ENCODE results near the gene UST. TPM values are rescaled to one million over a fixed set of nuclear protein-coding genes. Genes with fewer than 3 reads are reported as not detected.
"Not testable (repeated sequence)": the region's sequence is repeated elsewhere in the genome, so short reads cannot be mapped to it uniquely, and the experiment has no call there.

UST gene
- total RNA-seq, 2 experiments from 2014 or later = 3.7 to 4.9 TPM

- Mint-ChIP-seq H3K27me3 (no peaks in the 10 kb centered on the region), H3K9me3 (no peaks in the 10 kb centered on the region), H3K4me3 (no peak overlapping the region), H3K36me3 (no peaks in the 10 kb centered on the region), H3K27ac (no peak overlapping the region), H3K4me1 (ENCODE audit: low read depth) (peaks cover 8% of the 10 kb centered on the region)
- DNase-seq = no peak
- intact Hi-C loops (cut with micrococcal nuclease) = no loop called here
- POLR2A ChIA-PET = interaction anchor here (0.6 to 1.5 kb wide), 2 partner anchors 22 to 182 kb away, joined by 3 read pairs; no protein-coding TSS in a partner anchor
- CTCF ChIA-PET = interaction anchor here (1.0 kb wide), 1 partner anchor 42 kb away, joined by 4 read pairs; no protein-coding TSS in a partner anchor
Measured at GRCh38 chr6:148738946-148739821, 7.6 kb upstream of the UST start.

GRCh38 chr6:148739822-148740128 lies 7.1 kb upstream of the UST start:
- Mint-ChIP-seq H3K4me3 (no peak overlapping the region), H3K4me1 (ENCODE audit: low read depth) (peaks cover 8% of the 10 kb centered on the region), H3K36me3 (no peaks in the 10 kb centered on the region), H3K27me3 (peaks cover under 1% of the 10 kb centered on the region), H3K27ac (no peak overlapping the region), H3K9me3 (no peaks in the 10 kb centered on the region)
- ChIA-PET CTCF (interaction anchor here (1.0 to 1.3 kb wide), 2 partner anchors 41 to 162 kb away, joined by 4 read pairs; no protein-coding TSS in a partner anchor), POLR2A (interaction anchor here (1.5 kb wide), 1 partner anchor 21 kb away, joined by 3 read pairs; no protein-coding TSS in a partner anchor)
- intact Hi-C loops (cut with micrococcal nuclease) = no loop called here
- DNase-seq = peak; percentile 19

- CTCF ChIA-PET = no interaction called here
- intact Hi-C loops (cut with micrococcal nuclease) = no loop called here
- Mint-ChIP-seq H3K4me1 (ENCODE audit: low read depth) (peaks cover 13% of the 10 kb centered on the region), H3K4me3 (no peak overlapping the region), H3K27me3 (peaks cover 5% of the 10 kb centered on the region), H3K9me3 (no peaks in the 10 kb centered on the region), H3K36me3 (peaks cover 2% of the 10 kb centered on the region), H3K27ac (no peak overlapping the region)
- POLR2A ChIA-PET = no interaction called here
- no peak for DNase-seq
Measured at GRCh38 chr6:148743476-148743875, 3.4 kb upstream of the UST start.

- Mint-ChIP-seq H3K4me3 (peak overlapping the region; percentile 88), H3K9me3 (no peaks in the 10 kb centered on the region), H3K4me1 (ENCODE audit: low read depth) (peaks cover 28% of the 10 kb centered on the region), H3K27me3 (peaks cover 8% of the 10 kb centered on the region), H3K36me3 (peaks cover 2% of the 10 kb centered on the region), H3K27ac (no peak overlapping the region)
- POLR2A ChIA-PET = no interaction called here
- CTCF ChIA-PET = interaction anchor here (0.6 to 2.1 kb wide), 3 partner anchors 15 to 200 kb away, joined by 4 to 5 read pairs (median 5); no protein-coding TSS in a partner anchor
- intact Hi-C loops (cut with micrococcal nuclease) = loop anchor here (1.0 to 5.0 kb wide), 7 partner anchors 12 to 686 kb away; no protein-coding TSS in a partner anchor
- no peak for DNase-seq
Measured at GRCh38 chr6:148745926-148746325, 904 bp upstream of the UST start.

GRCh38 chr6:148747145-148747470 lies 278 bp downstream of the UST start:
- Mint-ChIP-seq H3K4me1 (ENCODE audit: low read depth) (peaks cover 28% of the 10 kb centered on the region), H3K27ac (no peak overlapping the region), H3K36me3 (peaks cover 2% of the 10 kb centered on the region), H3K27me3 (peaks cover 8% of the 10 kb centered on the region), H3K4me3 (peak overlapping the region; percentile 88), H3K9me3 (no peaks in the 10 kb centered on the region)
- CTCF ChIA-PET = interaction anchor here (0.6 to 2.1 kb wide), 5 partner anchors 11 to 296 kb away, joined by 3 to 13 read pairs (median 5); no protein-coding TSS in a partner anchor
- POLR2A ChIA-PET = interaction anchor here (0.6 to 2.7 kb wide), 3 partner anchors 11 to 1853 kb away, joined by 3 to 11 read pairs (median 10); partner anchors contain the start of gene PLEKHG1
- intact Hi-C loops (cut with micrococcal nuclease) = loop anchor here (2.0 to 5.0 kb wide), 4 partner anchors 35 to 685 kb away; no protein-coding TSS in a partner anchor
- peak; percentile 51 for DNase-seq

GRCh38 chr6:148747471-148748165 lies 788 bp downstream of the UST start:
- ChIA-PET POLR2A (interaction anchor here (0.6 to 2.7 kb wide), 4 partner anchors 10 to 1852 kb away, joined by 3 to 11 read pairs (median 6); partner anchors contain the start of gene PLEKHG1), CTCF (interaction anchor here (0.6 to 2.1 kb wide), 5 partner anchors 10 to 296 kb away, joined by 3 to 13 read pairs (median 5); no protein-coding TSS in a partner anchor)
- Mint-ChIP-seq H3K4me1 (ENCODE audit: low read depth) (peaks cover 28% of the 10 kb centered on the region), H3K36me3 (peaks cover 2% of the 10 kb centered on the region), H3K27ac (no peak overlapping the region), H3K9me3 (no peaks in the 10 kb centered on the region), H3K4me3 (peak overlapping the region; percentile 79), H3K27me3 (peaks cover 8% of the 10 kb centered on the region)
- DNase-seq = peak; percentile 68
- intact Hi-C loops (cut with micrococcal nuclease) = loop anchor here (2.0 to 5.0 kb wide), 4 partner anchors 35 to 685 kb away; no protein-coding TSS in a partner anchor

- peaks cover 8% of the 10 kb centered on the region for H3K27me3 Mint-ChIP-seq
- no peak for DNase-seq
- intact Hi-C loops (cut with micrococcal nuclease) = loop anchor here (5.0 kb wide), 3 partner anchors 33 to 683 kb away; no protein-coding TSS in a partner anchor
- ChIA-PET POLR2A (interaction anchor here (2.7 kb wide), 1 partner anchor 11 kb away, joined by 11 read pairs; no protein-coding TSS in a partner anchor), CTCF (interaction anchor here (0.9 kb wide), 1 partner anchor 90 kb away, joined by 3 read pairs; no protein-coding TSS in a partner anchor)
- no peaks in the 10 kb centered on the region for H3K9me3 Mint-ChIP-seq
- H3K4me1 Mint-ChIP-seq (ENCODE audit: low read depth) = peaks cover 28% of the 10 kb centered on the region
- peaks cover 2% of the 10 kb centered on the region for H3K36me3 Mint-ChIP-seq
- H3K27ac Mint-ChIP-seq = no peak overlapping the region
- no peak overlapping the region for H3K4me3 Mint-ChIP-seq
Measured at GRCh38 chr6:148749674-148750073, 2.8 kb downstream of the UST start.

GRCh38 chr6:148750838-148751792 lies 4.3 kb downstream of the UST start:
- H3K27ac Mint-ChIP-seq = no peak overlapping the region
- no peak overlapping the region for H3K4me3 Mint-ChIP-seq
- H3K4me1 Mint-ChIP-seq (ENCODE audit: low read depth) = peaks cover 26% of the 10 kb centered on the region
- no peak for DNase-seq
- intact Hi-C loops (cut with micrococcal nuclease) = no loop called here
- ChIA-PET CTCF (no interaction called here), POLR2A (interaction anchor here (0.7 kb wide), 1 partner anchor 50 kb away, joined by 3 read pairs; no protein-coding TSS in a partner anchor)
- no peaks in the 10 kb centered on the region for H3K9me3 Mint-ChIP-seq
- peaks cover 6% of the 10 kb centered on the region for H3K27me3 Mint-ChIP-seq
- peaks cover 2% of the 10 kb centered on the region for H3K36me3 Mint-ChIP-seq

GRCh38 chr6:148751793-148752170 lies 5.0 kb downstream of the UST start:
- no peaks in the 10 kb centered on the region for H3K36me3 Mint-ChIP-seq
- ChIA-PET POLR2A (no interaction called here), CTCF (no interaction called here)
- intact Hi-C loops (cut with micrococcal nuclease) = no loop called here
- H3K4me1 Mint-ChIP-seq (ENCODE audit: low read depth) = peaks cover 28% of the 10 kb centered on the region
- H3K9me3 Mint-ChIP-seq = no peaks in the 10 kb centered on the region
- H3K4me3 Mint-ChIP-seq = no peak overlapping the region
- no peak overlapping the region for H3K27ac Mint-ChIP-seq
- no peak for DNase-seq
- H3K27me3 Mint-ChIP-seq = peaks cover 8% of the 10 kb centered on the region

- H3K9me3 Mint-ChIP-seq; H3K27ac Mint-ChIP-seq; DNase-seq; intact Hi-C loops (cut with micrococcal nuclease); H3K4me3 Mint-ChIP-seq; H3K36me3 Mint-ChIP-seq; H3K27me3 Mint-ChIP-seq: not testable (repeated sequence)
- H3K4me1 Mint-ChIP-seq (ENCODE audit: low read depth) = peaks cover 42% of the 10 kb centered on the region
- POLR2A ChIA-PET = interaction anchor here (0.8 kb wide), 1 partner anchor 19 kb away, joined by 3 read pairs; no protein-coding TSS in a partner anchor
- CTCF ChIA-PET = interaction anchor here (1.1 kb wide), 1 partner anchor 195 kb away, joined by 3 read pairs; no protein-coding TSS in a partner anchor
Measured at GRCh38 chr6:148755379-148755778, 8.5 kb downstream of the UST start.
